GM19463 (cell line): Measurements from ENCODE around the gene PAPPA2.

Experiments
- ATAC-seq: cut with Tn5 transposase; IDR thresholded peaks from one replicate; pipeline ENCODE4 v1.9.1; 2021; ENCODE audit warnings: mild to moderate bottlenecking, moderate library complexity; ENCODE audit not compliant: unreplicated experiment

The PAPPA2 gene

GRCh38 chr1:176795929-176796328, 333.0 kb downstream of the PAPPA2 start:
- ATAC-seq = no peak

DNA sequence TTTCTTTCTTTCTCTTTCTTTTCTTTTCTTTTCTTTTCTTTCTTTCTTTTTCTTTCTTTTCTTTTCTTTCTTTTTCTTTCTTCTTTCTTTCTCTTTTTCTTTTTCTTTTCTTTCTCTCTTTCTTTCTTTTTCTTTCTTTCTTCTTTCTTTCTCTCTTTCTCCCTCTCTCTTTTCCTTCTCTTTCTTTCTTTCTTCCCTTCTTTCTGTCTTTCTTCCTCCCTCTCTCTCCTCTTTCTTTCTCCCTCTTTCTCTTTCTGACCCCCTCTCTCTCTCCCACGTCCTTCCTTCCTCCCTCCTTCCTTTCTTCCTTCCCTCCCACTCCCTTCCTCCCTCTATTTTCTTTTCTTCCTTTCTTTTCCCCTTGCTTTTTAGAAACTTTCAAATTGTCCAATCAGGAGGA, 333.6 kb downstream of the PAPPA2 start:
- no peak for ATAC-seq

- ATAC-seq = no peak
Measured at GRCh38 chr1:176799327-176799726, 336.4 kb downstream of the PAPPA2 start.

DNA sequence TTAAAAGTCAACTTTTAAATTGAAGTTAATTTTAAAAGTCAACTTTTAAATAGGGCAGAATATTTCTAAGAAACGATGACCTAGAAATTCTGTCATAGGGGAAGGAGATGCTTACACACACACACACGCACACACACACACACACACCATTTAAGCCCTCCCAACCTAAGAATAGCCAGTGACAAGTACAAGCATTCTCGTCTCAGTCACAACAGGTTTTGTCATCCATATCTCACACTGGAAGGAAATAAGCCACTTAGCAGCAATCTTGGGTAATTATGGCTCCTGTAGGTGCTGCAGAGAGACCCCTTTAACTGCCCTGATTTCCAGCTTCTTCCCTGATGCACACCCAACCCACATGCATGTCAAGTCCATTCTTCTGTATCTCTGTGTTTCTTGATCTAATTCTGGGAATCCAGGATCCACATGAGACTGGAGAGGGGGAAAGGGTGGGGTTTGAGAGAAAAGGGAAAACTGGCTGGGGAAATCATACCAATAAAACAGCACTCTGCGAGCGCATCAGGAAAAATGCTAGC, 338.1 kb downstream of the PAPPA2 start:
- ATAC-seq = no peak

DNA sequence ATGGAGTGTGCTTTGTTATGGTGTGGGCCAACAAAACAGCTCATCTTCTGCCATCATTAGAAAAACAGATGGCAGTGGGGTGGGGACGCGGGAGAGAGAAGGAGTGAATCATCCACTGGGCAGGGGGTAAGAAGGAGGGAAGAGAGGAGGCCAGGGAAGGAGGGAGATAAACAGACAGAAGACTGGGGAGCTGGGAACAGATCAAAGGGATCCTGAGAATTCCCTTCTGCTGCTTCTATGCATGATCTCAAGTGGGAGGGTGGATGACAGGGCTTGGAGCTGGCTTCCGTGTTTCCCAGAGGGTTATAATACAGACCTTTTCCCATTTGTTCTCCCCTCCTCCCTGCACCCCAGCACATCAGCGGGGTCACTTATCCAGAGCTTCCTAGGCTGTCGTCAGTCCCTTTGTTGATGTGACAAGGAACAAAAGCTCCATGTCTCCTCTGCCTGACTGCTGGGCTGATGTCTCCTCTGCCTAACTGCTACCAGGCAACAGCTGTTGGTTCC, 338.6 kb downstream of the PAPPA2 start:
- no peak for ATAC-seq

GRCh38 chr1:176802316-176802715, 339.3 kb downstream of the PAPPA2 start:
- ATAC-seq = no peak

DNA sequence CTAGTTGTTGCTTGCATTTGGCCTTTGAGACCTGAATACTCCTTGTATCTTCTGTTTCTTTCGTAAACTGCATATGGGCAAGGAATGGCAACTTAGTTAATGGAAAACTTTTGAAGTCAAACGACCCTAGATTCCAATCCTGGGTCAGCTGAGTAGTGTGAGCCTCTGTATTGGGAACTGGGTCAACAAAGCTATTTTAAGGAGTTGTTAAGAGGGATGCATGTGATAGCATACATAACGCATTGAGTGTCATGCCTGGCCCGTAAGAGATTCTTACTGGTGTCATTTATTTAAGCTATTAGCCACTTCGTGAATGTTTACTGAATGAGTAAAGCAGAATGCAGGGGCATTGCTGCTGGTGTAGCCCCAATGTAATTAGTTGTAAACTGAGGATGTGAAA, 340.1 kb downstream of the PAPPA2 start:
- ATAC-seq = no peak

- no peak for ATAC-seq
Measured at GRCh38 chr1:176803596-176803995, 340.6 kb downstream of the PAPPA2 start.

- no peak for ATAC-seq
Measured at GRCh38 chr1:176809292-176809691, 346.3 kb downstream of the PAPPA2 start.

- ATAC-seq = no peak
Measured at GRCh38 chr1:176811511-176812288, 348.7 kb downstream of the PAPPA2 start.

DNA sequence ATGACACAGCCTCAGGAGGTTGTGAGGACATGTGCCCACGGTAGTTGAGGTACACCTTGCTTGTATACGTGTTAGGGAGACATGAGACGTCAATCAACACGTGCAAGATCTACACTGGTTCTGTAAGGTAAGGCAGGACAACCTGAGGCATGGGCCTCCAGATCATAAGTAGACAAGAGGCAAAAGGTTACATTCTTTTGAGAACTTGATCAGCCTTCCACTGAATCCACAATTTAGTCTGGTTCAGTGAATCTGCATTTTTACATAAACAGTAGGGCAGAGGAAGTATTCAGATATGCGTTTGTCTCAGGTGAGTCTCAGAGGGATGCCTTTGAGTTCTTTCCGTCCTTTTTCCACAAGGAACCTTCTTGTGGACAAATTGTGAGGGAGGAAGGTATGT, 352.6 kb downstream of the PAPPA2 start:
- no peak for ATAC-seq

GRCh38 chr1:176816232-176816631, 353.3 kb downstream of the PAPPA2 start:
- ATAC-seq = no peak

- no peak for ATAC-seq
Measured at GRCh38 chr1:176820391-176821031, 357.5 kb downstream of the PAPPA2 start.

DNA sequence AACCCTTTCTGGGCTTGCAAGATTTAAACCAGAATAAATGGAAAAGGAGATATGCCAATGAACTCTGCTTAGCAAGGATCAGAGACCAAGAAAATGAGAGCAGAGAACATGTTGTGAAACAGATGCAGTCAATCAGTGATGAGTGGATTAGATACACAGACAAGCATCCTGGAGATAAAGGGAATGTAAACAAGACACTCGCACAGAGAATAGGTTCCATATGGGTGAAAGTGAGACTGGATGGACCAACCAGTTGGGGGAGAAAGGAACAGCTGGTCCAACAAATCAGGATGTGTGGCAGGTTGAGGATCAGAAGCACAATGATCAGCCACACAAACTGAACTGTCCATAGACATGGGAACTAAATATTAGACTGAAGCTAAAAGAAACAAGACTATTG, 363.3 kb downstream of the PAPPA2 start:
- no peak for ATAC-seq

DNA sequence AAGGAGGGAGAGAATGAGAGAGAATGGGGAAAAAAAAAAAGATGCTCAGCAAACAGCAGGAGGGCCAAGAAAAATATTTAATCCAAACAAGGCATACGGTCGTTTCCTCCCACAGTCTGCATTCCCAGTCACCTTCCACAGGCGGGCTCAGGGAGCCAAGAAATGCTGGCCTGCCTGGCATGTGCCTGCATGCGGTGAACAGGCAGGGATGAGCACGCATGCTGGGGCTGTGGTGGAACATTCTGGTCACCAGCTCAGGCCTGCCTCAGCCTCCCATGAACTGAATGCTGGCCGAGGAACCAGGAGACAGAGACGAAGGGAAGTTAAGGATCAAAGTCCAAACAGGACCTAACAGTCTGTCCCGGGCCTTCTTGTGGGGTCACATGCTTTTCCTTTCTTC, 366.3 kb downstream of the PAPPA2 start:
- no peak for ATAC-seq

DNA sequence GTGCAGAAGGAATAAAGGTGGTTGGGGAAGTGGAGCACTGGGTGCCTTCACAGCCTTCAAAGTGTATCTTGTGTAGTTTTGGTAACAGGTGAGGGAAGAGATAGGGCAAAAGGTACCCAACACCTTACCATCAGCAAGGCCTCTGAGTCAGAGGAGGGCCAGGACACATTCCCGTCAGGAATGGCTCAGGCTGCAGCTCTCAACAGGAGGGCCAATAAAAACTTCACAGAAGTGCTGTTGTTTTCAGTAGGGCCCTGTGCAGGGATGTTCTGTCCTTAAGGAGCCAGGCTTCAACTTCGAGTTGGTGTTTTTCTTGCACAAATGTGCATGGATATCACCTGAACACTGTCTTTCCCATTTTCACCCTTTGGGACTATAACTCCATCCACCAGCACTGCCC, 368.2 kb downstream of the PAPPA2 start:
- no peak for ATAC-seq

DNA sequence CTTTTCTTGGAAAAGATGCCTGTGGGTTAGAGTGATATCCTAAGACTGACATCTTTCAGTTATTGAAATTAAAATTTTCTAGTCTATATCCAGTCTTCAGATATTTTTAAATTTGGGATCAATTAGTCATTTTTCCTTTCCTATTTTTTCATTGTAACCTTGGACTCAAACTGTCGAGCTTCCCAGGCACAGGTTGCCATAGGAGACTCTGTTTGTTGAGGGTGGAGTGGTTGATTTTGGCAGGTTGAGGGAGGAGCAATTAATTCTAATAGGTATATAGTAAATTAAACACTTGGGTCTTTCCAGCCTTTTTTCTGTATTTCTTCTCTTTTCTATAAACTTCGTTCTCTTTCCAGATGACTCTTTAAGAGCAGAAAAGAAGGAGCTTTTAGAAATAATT, 374.7 kb downstream of the PAPPA2 start:
- no peak for ATAC-seq

- no peak for ATAC-seq
Measured at GRCh38 chr1:176838276-176838995, 375.5 kb downstream of the PAPPA2 start.

- no peak for ATAC-seq
Measured at GRCh38 chr1:176839216-176839615, 376.2 kb downstream of the PAPPA2 start.

DNA sequence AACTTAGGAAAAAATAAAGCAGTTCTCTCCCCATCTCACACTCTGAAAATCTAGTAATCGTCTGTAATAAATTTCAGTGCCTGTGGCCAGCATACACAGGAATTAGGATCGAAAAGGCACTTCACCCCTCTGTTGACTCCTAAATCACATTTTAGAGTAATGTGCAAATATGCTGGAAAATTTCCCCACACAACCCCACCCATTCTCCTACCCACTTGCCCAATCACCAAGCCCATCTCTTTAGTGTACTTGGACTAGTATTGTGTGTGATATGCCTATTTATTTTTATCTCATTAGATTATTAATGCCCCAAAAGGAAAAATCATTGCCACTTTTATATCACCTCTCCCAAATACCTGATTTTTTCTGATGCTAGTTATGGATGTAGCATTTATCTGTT, 378.3 kb downstream of the PAPPA2 start:
- ATAC-seq = no peak
